ENCODE measurements around the gene FAM120C.
A peak's percentile ranks its signal among the peaks of the same experiment; 100 is the strongest.

FAM120C gene

GRCh38 chrX:54134269-54134668 lies 48.8 kb downstream of the FAM120C start:
- DNase-seq = no peak

- DNase-seq = no peak
Measured at GRCh38 chrX:54116391-54116790, 66.7 kb downstream of the FAM120C start.

GRCh38 chrX:54093571-54093970 lies 89.5 kb downstream of the FAM120C start:
- no peak for DNase-seq

DNA sequence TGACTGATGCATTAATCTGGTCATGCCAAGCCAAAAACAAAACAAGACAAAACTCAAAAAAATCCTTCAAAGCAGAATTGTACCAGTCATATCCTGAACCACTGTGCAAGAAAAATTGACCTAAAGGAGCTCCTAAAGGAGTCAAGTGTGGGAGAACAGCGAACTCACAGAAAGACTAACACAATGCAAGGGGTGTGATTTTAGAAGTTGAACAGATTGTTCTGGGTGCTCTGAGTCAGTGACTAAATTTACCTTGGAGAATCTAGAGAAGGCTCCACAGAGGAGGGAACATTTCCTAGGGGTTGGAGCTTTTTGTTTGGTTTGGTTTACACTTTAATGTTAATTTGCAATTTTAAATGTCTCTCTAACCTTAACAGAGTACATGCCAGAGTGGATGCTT lies 89.9 kb downstream of the FAM120C start:
- no peak for DNase-seq

DNA sequence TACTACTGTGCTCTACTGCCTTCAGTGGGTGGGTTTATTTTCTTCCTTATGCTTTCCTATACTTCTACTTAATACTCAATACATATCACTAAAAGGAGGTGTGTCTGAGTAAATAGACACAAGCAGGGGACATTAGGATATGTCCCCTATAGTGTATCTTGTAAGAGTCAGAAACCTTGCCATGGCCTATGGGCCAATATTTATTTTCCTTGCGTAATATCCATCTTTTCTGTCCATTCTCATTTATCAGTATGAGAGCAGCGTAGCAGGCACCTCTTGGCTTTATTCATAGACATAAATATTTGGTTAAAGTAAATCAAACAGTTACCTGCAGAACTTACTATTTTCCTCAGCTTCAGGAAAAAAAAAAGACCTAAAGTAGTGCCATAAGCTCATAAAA lies 92.2 kb downstream of the FAM120C start:
- DNase-seq = no peak

GRCh38 chrX:54089191-54089590 lies 93.9 kb downstream of the FAM120C start:
- no peak for DNase-seq

DNA sequence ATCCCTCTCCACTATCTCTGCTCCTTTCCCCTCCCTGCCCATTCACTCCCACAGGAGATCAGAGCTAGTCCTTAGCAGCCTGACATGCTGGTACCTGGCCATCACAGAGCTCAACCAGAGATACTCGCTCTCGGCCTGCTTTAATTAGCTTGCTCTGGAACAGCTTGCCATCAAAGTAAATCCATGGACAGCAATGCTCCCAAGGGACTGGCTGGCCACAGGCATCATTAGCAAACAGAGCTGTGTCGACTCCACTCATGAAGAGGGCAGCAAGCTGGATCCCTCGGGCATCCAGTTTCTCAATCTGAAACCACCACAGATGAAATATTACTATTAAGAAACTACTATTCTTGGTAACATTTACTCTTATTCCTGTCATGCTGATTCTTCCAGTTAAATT lies 95.4 kb downstream of the FAM120C start:
- DNase-seq = no peak

DNA sequence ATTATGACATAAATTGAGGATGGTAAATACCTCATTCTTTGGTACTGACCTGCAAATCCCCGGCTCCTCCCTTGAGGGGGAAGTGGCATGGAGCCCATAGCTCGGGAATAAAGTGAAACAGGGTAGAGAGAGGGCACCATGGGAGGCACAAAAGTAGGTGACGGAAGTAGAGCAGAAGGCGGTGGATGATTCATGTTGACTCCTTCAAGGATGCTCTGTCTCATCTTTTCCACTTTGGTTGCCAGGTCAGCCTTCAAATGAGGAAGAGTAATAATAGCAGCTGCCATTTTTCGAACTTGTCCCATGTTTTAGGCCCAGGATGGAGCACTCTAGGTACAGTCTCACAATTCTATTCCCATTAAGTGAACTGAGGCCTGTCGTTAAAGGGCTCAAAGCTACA lies 97.4 kb downstream of the FAM120C start:
- DNase-seq = no peak

- no peak for DNase-seq
Measured at GRCh38 chrX:54076903-54077302, 106.2 kb downstream of the FAM120C start.

DNA sequence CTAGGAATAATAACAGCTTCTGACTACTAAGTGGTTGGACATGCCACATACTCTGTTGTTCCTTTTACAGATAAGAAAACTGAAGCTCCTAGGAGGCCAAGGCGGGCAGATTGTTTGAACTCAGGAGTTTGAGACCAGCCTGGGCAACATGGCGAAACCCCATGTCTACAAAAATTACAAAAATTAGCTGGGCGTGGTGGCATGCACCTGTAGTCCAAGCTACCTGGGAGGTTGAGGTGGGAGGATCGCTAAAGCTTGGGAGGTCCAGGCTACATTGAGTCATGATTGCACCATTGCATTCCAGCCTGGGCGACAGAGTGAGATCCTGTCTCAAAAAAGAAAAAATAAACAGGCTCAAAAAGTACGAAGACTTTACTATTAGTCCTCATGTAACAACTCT lies 108.2 kb downstream of the FAM120C start:
- DNase-seq = no peak

DNA sequence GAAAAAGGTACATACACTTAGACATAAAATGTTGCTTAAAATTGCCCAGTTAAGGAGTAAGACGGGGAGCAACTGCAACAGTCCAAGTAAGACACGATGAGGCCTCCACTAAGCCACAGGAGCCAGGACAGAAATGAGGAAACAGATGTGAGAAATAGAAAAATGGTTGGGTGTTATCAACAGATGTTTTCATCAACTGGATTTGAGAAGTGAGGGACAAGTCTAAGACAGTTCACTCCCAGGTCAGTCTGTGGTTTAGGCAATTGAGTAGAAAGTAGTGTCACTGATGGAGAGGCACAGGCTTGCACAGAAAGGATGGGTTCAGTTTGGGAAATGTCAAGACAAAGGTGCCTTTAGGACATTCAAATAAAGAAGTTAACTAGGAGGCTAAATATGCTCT lies 115.3 kb downstream of the FAM120C start:
- DNase-seq = no peak

DNA sequence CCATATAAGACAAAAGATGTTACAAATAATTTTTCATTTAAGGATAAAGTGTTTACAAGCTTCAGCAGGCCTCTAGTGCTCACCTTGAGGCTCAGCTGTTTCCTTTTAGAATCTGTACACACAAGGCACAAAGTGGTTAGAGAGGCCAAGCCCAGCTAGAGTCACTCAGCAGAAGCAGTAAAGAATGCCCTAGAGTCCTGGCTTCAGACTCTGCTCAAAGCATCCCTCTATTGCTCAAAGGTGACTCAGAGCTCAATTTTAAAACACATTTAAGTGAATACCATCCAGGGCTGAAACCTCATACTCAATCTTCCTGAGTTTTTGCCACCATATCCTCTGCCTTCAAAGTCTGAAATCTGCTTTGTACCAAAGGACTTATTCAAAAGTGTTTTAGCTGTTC lies 116.2 kb downstream of the FAM120C start:
- no peak for DNase-seq

- DNase-seq = no peak
Measured at GRCh38 chrX:54064564-54064963, 118.5 kb downstream of the FAM120C start.

GRCh38 chrX:54063361-54063760 lies 119.7 kb downstream of the FAM120C start:
- DNase-seq = no peak

GRCh38 chrX:54049801-54050200 lies 133.3 kb downstream of the FAM120C start:
- no peak for DNase-seq

GRCh38 chrX:54048412-54048811 lies 134.6 kb downstream of the FAM120C start:
- DNase-seq = no peak

GRCh38 chrX:54045563-54046228 lies 137.4 kb downstream of the FAM120C start:
- DNase-seq = peak; percentile 74

DNA sequence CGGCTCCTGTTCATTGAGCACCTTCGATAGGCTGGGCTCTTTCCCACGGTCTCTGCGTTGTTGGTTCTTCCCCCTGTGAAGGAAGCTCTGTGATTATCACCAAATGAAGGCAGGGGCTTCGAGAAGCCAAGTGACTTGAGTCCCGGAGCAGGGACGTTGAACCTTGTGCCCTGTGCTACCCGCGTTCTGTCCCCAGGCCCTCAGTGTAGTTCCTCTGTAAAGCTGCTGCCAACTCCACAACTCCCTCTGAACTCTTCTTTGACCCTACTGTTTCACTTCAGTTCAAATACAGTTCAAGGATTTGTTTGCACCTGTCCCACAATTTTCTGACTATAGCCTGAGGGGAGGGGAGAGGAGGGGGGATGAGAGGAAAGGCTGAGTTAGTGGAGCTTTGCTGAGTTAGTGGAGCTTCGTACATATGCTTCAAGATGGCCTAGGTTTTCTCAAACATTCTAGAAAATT lies 138.1 kb downstream of the FAM120C start:
- peak; percentile 60 for DNase-seq

DNA sequence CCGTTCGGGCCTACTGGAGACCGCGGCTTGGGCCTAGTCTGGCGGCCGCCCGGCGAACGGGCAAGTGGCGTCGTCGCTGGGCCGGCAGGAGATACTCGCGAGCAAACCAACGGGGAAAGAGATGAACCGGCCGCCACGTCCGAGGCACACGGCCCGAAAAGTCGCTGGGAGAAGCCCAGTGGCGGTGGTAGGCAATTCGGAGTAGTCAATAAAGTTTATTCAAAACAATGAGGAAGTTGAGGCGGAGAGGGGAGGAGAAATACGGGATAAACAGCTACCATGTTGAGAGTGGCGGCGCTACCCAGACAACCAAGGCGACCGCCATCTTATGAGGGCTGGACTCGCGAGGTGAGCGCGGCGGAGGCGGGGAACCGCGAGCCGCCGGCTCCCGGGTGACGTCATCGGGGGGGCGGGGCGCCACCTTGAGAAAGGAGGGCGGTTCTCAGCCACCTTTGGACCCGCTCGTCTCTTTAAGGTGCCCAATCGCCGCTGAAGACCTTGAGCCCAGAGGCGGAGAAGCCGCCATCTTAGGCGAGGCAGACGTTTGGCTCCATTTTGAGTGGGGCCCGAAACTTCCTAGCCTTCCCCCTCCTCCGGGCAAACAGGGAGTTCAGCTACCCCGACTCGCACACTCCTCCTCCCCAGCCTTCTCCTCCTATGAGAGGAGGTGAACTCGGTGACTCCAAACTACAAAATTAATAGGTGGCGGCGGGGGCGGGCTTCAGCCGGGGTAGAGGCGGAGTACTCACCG lies 138.8 kb downstream of the FAM120C start, which contains the start of gene PHF8:
Gene PHF8, minus strand, starts transcription at position 348 of the 751 bp plus-strand sequence. CDS start 1,745 bp downstream, outside the sequence.
- peak; percentile 94 for DNase-seq

- DNase-seq = no peak
Measured at GRCh38 chrX:54043541-54044125, 139.4 kb downstream of the FAM120C start.

- DNase-seq = no peak
Measured at GRCh38 chrX:54043056-54043455, 140.0 kb downstream of the FAM120C start.

DNA sequence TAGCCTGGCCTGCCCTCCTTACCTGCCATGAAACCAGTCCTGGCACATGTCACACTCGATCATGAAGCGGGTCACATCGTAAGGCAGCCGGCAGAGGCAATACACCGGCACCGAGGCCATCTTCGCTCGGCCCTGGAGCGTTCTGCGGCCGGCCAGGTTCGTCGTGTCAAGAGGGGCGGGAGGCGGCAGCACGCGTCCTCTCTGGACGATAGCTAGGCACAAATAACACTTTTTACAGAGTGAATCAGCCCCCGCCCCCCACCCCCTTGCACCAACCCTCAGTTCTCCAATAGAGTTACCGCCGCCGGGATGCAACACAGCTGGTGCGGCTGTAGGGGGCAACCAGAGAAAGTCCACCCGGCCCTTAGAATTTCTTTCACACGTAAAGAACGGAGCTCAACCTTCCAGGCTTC lies 140.4 kb downstream of the FAM120C start:
- peak; percentile 42 for DNase-seq

GRCh38 chrX:54030329-54030728 lies 152.7 kb downstream of the FAM120C start:
- no peak for DNase-seq

DNA sequence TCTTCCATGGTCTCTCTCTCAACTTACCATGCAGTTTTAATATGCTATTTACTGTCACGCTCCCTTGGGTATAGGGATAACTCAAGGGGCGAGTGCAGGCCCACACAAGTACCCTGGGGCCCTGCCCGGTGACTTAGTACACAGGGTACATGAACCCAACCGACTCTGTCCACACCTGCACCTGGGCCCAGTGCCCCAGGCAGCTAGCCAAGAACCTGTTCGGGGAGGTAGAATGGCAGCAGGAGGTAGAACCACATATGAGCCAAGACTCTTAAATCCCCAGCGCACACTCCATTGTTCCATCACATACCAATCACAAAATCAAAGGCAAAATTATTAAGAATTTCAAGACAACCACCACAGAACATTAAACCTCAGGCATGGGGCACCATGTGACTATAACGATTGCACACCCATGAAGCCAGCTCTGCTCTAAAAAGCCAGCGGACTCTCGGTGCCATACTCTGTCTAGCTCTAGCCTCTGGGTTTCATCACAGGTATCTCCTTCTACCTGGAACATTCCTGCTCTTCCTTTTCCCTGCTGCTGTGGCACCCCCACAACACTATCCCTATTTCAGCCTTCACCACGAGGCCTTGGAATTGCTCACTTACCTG lies 153.4 kb downstream of the FAM120C start:
- peak; percentile 73 for DNase-seq
